GF-D8 (cell line): ENCODE measurements around the gene HPSE.

ENCODE experiments used
- DNase-seq: peaks from one replicate; lab custom pipeline; 2025; lab: John Stamatoyannopoulos, UW

HPSE gene

GRCh38 chr4:83247415-83248357 is 87.0 kb downstream of the HPSE start:
- DNase-seq, result no peak
